GM23338 (cell line): Measurements from ENCODE around the gene IKZF1.

Source experiments
- EZH2 ChIP-seq: fragments of 200-600 bp; sonication (generic); IDR thresholded peaks from one replicate; pipeline ENCODE4 v1.8.0; 2017; ENCODE audit warnings: antibody characterized with exemption, mild to moderate bottlenecking, low read depth; ENCODE audit not compliant: unreplicated experiment
- EZH2phosphoT487 ChIP-seq: fragments of 200-600 bp; sonication (generic); IDR thresholded peaks from one replicate; pipeline ENCODE4 v1.8.1; 2018; ENCODE audit warnings: antibody characterized with exemption; ENCODE audit not compliant: unreplicated experiment
- JUNB ChIP-seq: IDR thresholded peaks from one replicate; pipeline ENCODE4 v1.6.1; 2016; ENCODE audit warnings: antibody characterized with exemption; ENCODE audit not compliant: unreplicated experiment
- POLR2AphosphoS5 ChIP-seq: IDR thresholded peaks from 2 replicates; pipeline ENCODE4 v1.6.1; 2016; ENCODE audit warnings: antibody characterized with exemption, low read depth
- STAT1 ChIP-seq: IDR thresholded peaks from one replicate; pipeline ENCODE4 v1.6.1; 2016; ENCODE audit warnings: antibody characterized with exemption; ENCODE audit not compliant: unreplicated experiment
- TF ChIP-seq, protein P1 (sequence below): fragments of 250-450 bp; sonication (Bioruptor Pico); IDR thresholded peaks from 2 replicates; pipeline ENCODE4 v1.5.0; 2020; ENCODE audit warnings: mild to moderate bottlenecking, moderate library complexity
- TF ChIP-seq, protein P2 (sequence below), 2 experiments: fragments of 200-600 bp in 1 of 2; sonication (generic) in 1 of 2; conservative IDR thresholded peaks; 2 replicates each; pipeline versions ENCODE4 v1.5.1 to v1.6.1; 2016 to 2017; ENCODE audit warnings: antibody characterized with exemption in 2 of 2, low read depth in 2 of 2, mild to moderate bottlenecking in 2 of 2, moderate library complexity in 1 of 2

DNA sequence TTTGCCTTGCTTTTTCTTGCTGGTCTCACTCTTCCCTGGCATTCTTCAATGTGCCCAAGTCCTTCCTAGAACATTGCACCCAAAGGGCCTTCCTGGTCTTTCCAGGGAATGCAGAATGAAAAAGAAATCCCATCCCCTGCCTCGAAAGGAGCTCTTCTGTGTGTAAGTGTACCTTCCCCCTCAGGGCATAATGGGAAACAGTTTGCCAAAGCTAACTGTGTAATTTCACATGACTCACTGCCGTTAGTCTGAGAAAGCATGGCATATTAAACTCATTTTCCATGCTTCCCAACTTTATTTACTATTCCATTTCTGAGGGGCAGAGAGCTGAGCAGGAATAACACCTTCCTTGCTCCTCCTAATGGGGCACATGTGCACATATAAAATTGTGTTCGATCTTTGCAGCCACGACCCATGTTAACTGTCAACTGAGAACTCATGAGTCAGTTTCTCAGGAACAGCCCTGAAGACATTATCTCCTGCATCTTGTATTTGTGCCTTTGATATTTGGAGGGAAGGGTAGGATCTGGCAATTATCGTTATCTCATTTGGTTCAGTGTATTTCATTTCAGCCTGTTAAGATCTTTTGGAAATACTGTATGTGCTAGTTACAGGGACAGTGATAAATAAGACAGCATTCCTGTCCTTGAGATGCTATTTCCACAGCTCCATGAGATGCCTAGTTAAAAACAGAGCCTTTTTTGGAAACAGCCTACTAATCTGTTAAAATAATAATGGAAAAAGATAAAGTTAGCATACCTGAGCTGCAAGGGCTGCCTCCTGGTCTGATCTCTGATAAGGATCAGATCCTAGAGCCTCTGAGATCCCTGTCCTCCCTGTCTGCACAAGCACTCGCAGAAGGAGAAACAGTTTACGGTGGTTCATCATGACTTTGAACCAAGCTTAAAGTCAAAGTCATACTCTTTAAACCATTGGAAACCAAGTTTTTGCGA is 42.3 kb downstream of the IKZF1 start:
- TF ChIP-seq POLR2AphosphoS5 (no peak), EZH2 (no peak), EZH2phosphoT487 (no peak), STAT1 (no peak), JUNB (no peak)
- TF ChIP-seq, protein P1, sequence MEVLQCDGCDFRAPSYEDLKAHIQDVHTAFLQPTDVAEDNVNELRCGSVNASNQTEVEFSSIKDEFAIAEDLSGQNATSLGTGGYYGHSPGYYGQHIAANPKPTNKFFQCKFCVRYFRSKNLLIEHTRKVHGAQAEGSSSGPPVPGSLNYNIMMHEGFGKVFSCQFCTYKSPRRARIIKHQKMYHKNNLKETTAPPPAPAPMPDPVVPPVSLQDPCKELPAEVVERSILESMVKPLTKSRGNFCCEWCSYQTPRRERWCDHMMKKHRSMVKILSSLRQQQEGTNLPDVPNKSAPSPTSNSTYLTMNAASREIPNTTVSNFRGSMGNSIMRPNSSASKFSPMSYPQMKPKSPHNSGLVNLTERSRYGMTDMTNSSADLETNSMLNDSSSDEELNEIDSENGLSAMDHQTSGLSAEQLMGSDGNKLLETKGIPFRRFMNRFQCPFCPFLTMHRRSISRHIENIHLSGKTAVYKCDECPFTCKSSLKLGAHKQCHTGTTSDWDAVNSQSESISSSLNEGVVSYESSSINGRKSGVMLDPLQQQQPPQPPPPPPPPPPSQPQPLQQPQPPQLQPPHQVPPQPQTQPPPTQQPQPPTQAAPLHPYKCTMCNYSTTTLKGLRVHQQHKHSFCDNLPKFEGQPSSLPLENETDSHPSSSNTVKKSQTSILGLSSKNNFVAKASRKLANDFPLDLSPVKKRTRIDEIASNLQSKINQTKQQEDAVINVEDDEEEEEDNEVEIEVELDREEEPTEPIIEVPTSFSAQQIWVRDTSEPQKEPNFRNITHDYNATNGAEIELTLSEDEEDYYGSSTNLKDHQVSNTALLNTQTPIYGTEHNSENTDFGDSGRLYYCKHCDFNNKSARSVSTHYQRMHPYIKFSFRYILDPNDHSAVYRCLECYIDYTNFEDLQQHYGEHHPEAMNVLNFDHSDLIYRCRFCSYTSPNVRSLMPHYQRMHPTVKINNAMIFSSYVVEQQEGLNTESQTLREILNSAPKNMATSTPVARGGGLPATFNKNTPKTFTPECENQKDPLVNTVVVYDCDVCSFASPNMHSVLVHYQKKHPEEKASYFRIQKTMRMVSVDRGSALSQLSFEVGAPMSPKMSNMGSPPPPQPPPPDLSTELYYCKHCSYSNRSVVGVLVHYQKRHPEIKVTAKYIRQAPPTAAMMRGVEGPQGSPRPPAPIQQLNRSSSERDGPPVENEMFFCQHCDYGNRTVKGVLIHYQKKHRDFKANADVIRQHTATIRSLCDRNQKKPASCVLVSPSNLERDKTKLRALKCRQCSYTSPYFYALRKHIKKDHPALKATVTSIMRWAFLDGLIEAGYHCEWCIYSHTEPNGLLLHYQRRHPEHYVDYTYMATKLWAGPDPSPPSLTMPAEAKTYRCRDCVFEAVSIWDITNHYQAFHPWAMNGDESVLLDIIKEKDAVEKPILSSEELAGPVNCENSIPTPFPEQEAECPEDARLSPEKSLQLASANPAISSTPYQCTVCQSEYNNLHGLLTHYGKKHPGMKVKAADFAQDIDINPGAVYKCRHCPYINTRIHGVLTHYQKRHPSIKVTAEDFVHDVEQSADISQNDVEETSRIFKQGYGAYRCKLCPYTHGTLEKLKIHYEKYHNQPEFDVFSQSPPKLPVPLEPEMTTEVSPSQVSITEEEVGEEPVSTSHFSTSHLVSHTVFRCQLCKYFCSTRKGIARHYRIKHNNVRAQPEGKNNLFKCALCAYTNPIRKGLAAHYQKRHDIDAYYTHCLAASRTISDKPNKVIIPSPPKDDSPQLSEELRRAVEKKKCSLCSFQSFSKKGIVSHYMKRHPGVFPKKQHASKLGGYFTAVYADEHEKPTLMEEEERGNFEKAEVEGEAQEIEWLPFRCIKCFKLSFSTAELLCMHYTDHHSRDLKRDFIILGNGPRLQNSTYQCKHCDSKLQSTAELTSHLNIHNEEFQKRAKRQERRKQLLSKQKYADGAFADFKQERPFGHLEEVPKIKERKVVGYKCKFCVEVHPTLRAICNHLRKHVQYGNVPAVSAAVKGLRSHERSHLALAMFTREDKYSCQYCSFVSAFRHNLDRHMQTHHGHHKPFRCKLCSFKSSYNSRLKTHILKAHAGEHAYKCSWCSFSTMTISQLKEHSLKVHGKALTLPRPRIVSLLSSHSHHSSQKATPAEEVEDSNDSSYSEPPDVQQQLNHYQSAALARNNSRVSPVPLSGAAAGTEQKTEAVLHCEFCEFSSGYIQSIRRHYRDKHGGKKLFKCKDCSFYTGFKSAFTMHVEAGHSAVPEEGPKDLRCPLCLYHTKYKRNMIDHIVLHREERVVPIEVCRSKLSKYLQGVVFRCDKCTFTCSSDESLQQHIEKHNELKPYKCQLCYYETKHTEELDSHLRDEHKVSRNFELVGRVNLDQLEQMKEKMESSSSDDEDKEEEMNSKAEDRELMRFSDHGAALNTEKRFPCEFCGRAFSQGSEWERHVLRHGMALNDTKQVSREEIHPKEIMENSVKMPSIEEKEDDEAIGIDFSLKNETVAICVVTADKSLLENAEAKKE (CRISPR knock-in tag): no peak
- TF ChIP-seq, protein P2, sequence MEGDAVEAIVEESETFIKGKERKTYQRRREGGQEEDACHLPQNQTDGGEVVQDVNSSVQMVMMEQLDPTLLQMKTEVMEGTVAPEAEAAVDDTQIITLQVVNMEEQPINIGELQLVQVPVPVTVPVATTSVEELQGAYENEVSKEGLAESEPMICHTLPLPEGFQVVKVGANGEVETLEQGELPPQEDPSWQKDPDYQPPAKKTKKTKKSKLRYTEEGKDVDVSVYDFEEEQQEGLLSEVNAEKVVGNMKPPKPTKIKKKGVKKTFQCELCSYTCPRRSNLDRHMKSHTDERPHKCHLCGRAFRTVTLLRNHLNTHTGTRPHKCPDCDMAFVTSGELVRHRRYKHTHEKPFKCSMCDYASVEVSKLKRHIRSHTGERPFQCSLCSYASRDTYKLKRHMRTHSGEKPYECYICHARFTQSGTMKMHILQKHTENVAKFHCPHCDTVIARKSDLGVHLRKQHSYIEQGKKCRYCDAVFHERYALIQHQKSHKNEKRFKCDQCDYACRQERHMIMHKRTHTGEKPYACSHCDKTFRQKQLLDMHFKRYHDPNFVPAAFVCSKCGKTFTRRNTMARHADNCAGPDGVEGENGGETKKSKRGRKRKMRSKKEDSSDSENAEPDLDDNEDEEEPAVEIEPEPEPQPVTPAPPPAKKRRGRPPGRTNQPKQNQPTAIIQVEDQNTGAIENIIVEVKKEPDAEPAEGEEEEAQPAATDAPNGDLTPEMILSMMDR (conservative IDR thresholded peaks at IDR 0.05; ENCODE audit: low read depth in 2 of 2): no peak
